ENCODE data around the gene PTPRD. TPM values are rescaled to one million over a fixed set of nuclear protein-coding genes. Genes with fewer than 3 reads are reported as not detected.

The PTPRD gene
- total and polyA plus RNA-seq, 2 experiments from 2014 or later: 11.5 to 58.0 TPM

GRCh38 chr9:8863069-8863468, 1749.7 kb downstream of the PTPRD start:
- TF ChIP-seq CREB1 (CRISPR knock-in tag; IDR thresholded peaks at IDR 0.05; ENCODE audit: low read depth) (no peak), EZH2 (IDR thresholded peaks at IDR 0.05; ENCODE audit: low read depth, unreplicated experiment) (no peak), EZH2phosphoT487 (IDR thresholded peaks at IDR 0.05; ENCODE audit: unreplicated experiment) (no peak), POLR2AphosphoS5 (IDR thresholded peaks at IDR 0.05; ENCODE audit: low read depth) (no peak), ZNF462 (CRISPR knock-in tag; IDR thresholded peaks at IDR 0.05) (no peak)
- no peak overlapping the region for H3K27ac ChIP-seq (ENCODE audit: low read depth)
- H3K79me2 ChIP-seq (replicated peaks; ENCODE audit: insufficient read depth): no peaks in the 10 kb centered on the region
- peaks cover 9% of the 10 kb centered on the region for H3K27me3 Mint-ChIP-seq (ENCODE audit: insufficient read depth, low read depth, poor library complexity)
- H3K36me3 ChIP-seq (ENCODE audit: insufficient read depth): no peaks in the 10 kb centered on the region
- H3K4me3 Mint-ChIP-seq: no peak overlapping the region
- no peaks in the 10 kb centered on the region for H3F3A ChIP-seq (replicated peaks; ENCODE audit: low read depth)
- H3K27ac Mint-ChIP-seq: no peak overlapping the region
- no peak overlapping the region for H3K4me3 ChIP-seq
- ATAC-seq: no peak
- H4K20me1 ChIP-seq (replicated peaks; ENCODE audit: insufficient read depth): no peaks in the 10 kb centered on the region
- no peaks in the 10 kb centered on the region for H3K9me2 ChIP-seq (ENCODE audit: insufficient read depth)
- peaks cover 12% of the 10 kb centered on the region; the same call in 1 of the 2 replicates for H3K4me1 ChIP-seq (ENCODE audit: insufficient read depth)
- no peaks in the 10 kb centered on the region for H3K36me3 Mint-ChIP-seq (ENCODE audit: low read depth)
- no peak overlapping the region for H2AFZ ChIP-seq
- no peaks in the 10 kb centered on the region for H3K9me3 Mint-ChIP-seq
- no peak for DNase-seq (ENCODE audit: low spot score)
- peaks cover 27% of the 10 kb centered on the region for H3K4me1 Mint-ChIP-seq
- 0 out of 2 replicates have a peak, but pooled peaks cover 10% of the 10 kb centered on the region for H3K27me3 ChIP-seq (ENCODE audit: insufficient read depth)
- no peak overlapping the region for H3K4me2 ChIP-seq

- Histone ChIP-seq H2AFZ (no peak overlapping the region), H3K4me1 (ENCODE audit: insufficient read depth) (peaks cover 19% of the 10 kb centered on the region), H3K36me3 (ENCODE audit: insufficient read depth) (no peaks in the 10 kb centered on the region), H3K27me3 (ENCODE audit: insufficient read depth) (peaks cover 18% of the 10 kb centered on the region), H3F3A (replicated peaks; ENCODE audit: low read depth) (no peaks in the 10 kb centered on the region), H3K27ac (ENCODE audit: low read depth) (no peak overlapping the region), H3K4me2 (no peak overlapping the region), H4K20me1 (replicated peaks; ENCODE audit: insufficient read depth) (no peaks in the 10 kb centered on the region; the same call in 1 of the 2 replicates), H3K9me2 (ENCODE audit: insufficient read depth) (no peaks in the 10 kb centered on the region), H3K79me2 (replicated peaks; ENCODE audit: insufficient read depth) (peaks cover 5% of the 10 kb centered on the region), H3K4me3 (no peak overlapping the region)
- H3K27ac Mint-ChIP-seq: no peak overlapping the region
- no peak overlapping the region for H3K4me3 Mint-ChIP-seq
- TF ChIP-seq ZNF462 (CRISPR knock-in tag; IDR thresholded peaks at IDR 0.05) (no peak), ZNF114 (CRISPR knock-in tag; IDR thresholded peaks at IDR 0.05) (no peak)
- no peak for DNase-seq (ENCODE audit: low spot score)
- peaks cover 26% of the 10 kb centered on the region for H3K4me1 Mint-ChIP-seq
- no peak for ATAC-seq
- H3K9me3 Mint-ChIP-seq: no peaks in the 10 kb centered on the region
- no peaks in the 10 kb centered on the region for H3K36me3 Mint-ChIP-seq (ENCODE audit: low read depth)
- peaks cover 16% of the 10 kb centered on the region for H3K27me3 Mint-ChIP-seq (ENCODE audit: insufficient read depth, low read depth, poor library complexity)
Observed at GRCh38 chr9:8860925-8861324, 1751.9 kb downstream of the PTPRD start.
